GM19324 (cell line): ENCODE results near the gene MT2A.

Experiments used
- ATAC-seq: cut with Tn5 transposase; IDR thresholded peaks from one replicate; pipeline ENCODE4 v1.9.1; 2021; ENCODE audit warnings: mild to moderate bottlenecking, moderate library complexity; ENCODE audit not compliant: unreplicated experiment, low FRiP score

The MT2A gene

DNA sequence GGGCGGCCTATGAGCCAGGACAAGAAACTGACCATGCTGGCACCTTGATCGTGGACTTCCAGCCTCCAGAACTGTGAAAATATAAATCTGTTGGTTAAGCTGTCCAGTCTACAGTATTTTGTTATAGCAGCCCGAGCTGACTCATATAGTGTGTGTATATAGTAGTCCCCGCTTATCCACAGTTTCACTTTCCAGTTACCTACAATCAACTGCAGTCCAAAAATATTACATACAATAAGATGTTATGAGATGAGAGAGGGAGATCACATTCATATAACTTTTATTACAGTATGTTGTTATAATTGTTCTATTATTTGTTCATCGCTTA is 14.1 kb upstream of the MT2A start:
- no peak for ATAC-seq

DNA sequence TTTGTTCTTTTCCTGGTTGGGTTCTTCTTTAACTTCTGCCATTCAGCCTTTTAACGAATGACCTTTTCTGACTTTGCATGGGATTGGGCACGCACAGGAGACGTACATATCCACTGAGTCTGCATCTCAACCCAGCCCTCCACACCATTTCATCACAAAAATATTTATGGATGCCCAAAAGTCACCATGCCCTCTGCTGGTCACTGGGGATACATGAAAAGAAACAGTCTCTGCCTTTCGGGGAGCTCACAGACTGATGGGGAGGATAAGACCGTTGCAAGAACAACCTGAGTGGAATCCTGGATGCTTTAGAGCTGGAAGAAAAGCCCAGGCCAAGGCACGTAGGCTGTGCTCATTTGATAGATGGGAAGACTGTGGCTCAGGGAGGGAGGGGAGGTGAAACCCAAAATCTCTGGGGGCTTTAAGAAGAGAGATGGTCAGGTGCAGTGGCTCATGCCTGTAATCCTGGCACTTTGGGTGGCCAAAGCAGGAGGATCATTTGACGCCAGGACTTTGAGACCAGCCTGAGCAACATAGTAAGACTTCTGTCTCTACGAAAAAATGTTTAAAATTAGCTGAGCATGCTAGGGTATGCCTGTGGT is 7.9 kb upstream of the MT2A start:
- ATAC-seq = no peak

DNA sequence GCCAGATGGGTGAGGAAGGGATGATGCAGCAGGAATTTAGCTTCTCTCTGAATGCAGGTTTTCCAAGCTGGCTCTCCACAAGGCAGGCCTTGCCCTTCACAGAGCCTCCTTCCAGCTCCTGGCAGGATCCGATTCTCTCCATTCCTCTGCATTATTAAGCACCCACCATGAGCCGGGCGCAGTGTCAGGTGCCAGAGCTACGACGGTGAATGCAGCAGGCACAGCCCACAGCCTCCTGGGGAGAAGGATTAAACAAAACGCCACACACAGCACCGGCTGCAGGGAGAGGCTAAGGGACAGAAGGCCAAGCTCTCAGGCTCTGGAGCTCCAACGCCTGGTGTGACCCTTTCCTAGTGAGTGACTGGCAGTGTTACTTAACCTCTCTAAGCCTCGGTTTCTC is 7.1 kb upstream of the MT2A start:
- no peak for ATAC-seq

DNA sequence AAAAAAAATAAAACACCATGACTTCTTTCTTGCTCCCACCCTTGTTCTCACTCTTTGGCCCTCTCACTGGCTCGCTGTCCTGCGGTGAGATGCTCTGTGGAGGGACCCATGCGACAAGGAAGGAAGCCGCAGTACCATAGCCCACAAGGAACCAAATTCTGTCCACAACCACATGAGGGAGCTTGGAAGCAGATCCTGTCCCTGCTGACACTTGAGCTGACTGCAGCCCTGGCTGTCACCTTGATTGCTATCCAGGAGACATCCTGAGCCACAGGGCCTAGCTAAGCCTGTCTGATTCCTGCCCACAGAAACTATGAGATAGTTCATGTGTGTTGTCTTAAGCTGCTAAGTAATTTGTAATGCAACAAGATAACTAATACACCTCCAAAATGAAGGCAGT is 4.8 kb upstream of the MT2A start:
- ATAC-seq = no peak

DNA sequence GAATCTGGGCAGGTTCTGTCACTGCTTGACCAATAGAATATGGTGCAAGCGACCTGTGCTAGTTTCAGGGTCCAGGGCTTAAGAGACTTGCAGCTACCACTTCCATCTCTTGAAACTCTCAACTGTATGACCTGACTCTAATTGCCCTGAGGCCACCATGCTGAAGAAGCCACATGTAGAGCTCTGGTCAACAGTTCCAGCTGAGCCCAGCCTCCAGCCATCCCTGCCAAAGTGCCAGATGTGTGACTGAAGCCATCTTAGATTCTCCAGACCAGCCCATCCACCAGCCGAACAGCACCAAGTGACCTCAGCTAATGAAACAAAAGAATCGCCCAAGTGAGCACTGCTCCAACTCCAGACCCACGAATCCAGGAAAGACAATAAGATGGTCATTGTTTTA is 3.4 kb upstream of the MT2A start:
- no peak for ATAC-seq

- ATAC-seq = no peak
These were observed 2.9 kb upstream of the MT2A start for GRCh38 chr16:56605475-56605874.

GRCh38 chr16:56606071-56606475 is 2.3 kb upstream of the MT2A start:
- no peak for ATAC-seq

DNA sequence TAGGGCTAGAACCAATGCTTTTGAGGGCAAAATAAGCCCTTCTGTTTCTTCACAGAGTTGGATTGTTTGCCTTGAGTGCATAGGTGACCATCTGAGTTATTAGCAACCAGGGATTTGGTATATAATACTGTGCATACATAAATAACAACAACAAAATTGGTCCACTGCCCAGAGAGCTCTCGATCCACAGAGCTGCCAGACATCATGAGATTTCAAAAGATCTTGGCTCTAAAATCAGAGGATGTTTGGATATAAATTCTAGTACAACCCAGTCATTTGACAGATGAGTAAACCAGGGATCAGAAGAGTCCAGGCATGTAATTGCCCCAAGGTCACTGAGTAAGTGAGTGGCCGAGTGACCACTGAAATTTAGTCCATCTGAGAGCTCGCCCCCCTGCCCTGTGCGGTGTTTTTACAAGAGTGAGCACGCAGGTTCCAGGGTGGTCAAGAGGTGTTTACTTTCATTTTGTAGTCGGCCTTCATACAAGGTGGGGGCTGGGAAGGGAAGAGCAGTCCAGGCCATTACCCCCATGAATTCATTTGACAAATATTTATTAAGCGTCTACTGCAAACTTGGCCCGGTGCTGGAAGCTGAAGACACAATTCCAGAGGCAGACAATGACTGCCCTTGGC is 1.8 kb upstream of the MT2A start:
- no peak for ATAC-seq

GRCh38 chr16:56607109-56607618 is 1.2 kb upstream of the MT2A start:
- no peak for ATAC-seq

DNA sequence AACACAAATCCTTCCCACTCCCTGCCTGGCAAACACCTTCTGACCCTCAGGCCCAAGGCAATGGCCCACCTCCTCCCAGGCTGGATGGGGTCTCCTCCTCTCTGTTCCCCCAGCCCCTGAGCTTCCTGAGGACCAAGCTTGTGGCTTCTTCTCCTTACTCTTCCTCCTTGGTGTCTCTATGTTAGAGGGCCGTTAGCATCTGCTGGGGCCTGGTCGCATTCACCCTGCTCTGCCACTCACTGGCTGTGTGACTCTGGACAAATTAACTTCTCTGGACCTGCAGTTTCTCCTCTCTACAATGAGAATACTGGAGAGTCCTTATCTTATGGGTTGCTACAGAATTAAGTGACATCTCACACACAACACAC is 725 bp upstream of the MT2A start:
- no peak for ATAC-seq

GRCh38 chr16:56608876-56609462 is 585 bp downstream of the MT2A start:
- no peak for ATAC-seq

- ATAC-seq = no peak
These were observed 1.1 kb downstream of the MT2A start for GRCh38 chr16:56609463-56609921.

GRCh38 chr16:56610017-56610608 is 1.7 kb downstream of the MT2A start:
- ATAC-seq = no peak

- no peak for ATAC-seq
These were observed 2.3 kb downstream of the MT2A start for GRCh38 chr16:56610609-56611111.

- no peak for ATAC-seq
These were observed 3.0 kb downstream of the MT2A start for GRCh38 chr16:56611281-56611833.

GRCh38 chr16:56613706-56614105 is 5.3 kb downstream of the MT2A start:
- no peak for ATAC-seq

- no peak for ATAC-seq
These were observed 6.2 kb downstream of the MT2A start for GRCh38 chr16:56614549-56614991.

- no peak for ATAC-seq
These were observed 7.0 kb downstream of the MT2A start for GRCh38 chr16:56615353-56615752.

DNA sequence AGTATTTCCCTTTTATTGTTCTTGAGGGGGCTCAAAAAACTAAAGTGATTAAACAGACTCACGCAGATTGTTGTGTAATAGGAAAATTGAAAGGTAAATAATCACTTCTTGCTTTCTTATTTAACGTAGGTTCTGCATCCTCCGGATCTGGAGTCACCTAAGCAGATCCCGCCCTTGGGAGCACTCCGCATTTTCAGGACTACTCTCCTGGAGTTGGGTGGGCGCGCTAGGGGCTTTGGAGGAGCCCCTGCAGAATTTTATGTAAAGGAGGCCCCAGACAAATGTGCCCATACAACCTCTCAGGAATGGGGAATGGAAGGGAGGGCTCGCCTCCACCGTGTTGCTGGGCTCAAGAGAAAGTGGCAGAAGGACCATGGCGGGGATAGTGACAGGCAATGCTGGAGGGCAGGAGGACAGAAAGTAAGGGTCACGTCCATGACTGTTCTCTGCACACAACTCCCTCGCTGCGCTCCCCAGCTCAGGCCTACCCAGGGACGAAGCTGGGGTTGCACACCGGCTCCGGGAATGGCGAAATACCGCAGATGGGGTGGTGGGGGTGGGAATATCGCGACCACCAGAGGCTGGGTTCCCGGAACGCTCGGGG is 8.3 kb downstream of the MT2A start:
- ATAC-seq = no peak

GRCh38 chr16:56617212-56618085 is 9.1 kb downstream of the MT2A start:
- ATAC-seq = no peak
